ENCODE results near the gene ADPRH.

DNA sequence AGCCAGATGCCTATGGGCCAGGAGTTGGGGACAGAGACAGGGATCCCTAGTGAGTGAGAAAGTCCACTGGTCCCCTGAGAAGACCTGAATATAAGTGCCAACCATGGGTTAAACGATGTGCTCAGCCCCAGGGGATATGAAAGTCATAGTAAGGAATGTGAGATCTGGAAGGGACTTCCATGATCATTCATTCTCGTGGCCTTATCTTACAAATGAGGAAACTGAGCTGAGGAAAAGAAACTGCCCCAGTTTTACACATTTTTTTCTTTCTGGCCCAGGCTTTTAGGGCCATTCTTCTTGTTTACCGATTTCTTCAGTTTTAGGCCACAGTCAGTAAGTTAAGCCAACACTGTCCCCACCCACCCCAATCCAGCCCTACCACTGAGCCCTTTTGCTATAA, 31.0 kb upstream of the ADPRH start:
- no peak for TF ChIP-seq CTCF (IDR thresholded peaks at IDR 0.05)
- no peak for TF ChIP-seq EZH2 (IDR thresholded peaks at IDR 0.05)
- TF ChIP-seq EZH2phosphoT487 (IDR thresholded peaks at IDR 0.05), result no peak

Data from neural progenitor cell (in vitro differentiated cells).